ENCODE measurements around the gene ADGRG6. TPM values are rescaled to one million over a fixed set of nuclear protein-coding genes. Genes with fewer than 3 reads are reported as not detected.

Gene ADGRG6
- total and polyA plus RNA-seq, 2 of the 8 experiments (the other 6 are each of a cell fraction or from before 2014, with no cell fraction given), result 1.1 to 6.2 TPM

GRCh38 chr6:142361779-142362750 lies 60.3 kb downstream of the ADGRG6 start (continued):
- TF ChIP-seq RBBP5 (IDR thresholded peaks at IDR 0.05; ENCODE audit: borderline replicate concordance, low read depth, low read length), result no peak
- TF ChIP-seq SIN3A (conservative IDR thresholded peaks at IDR 0.05 in 1 of 2, IDR thresholded peaks at IDR 0.05 in 1 of 2; ENCODE audit: low read depth in 1 of 2, low read length in 2 of 2), result no peak
- no peak for TF ChIP-seq CHD7 (IDR thresholded peaks at IDR 0.05; ENCODE audit: insufficient replicate concordance, low read length)
- TF ChIP-seq USF2 (IDR thresholded peaks at IDR 0.05; ENCODE audit: low read length), result no peak
- TF ChIP-seq SAP30 (IDR thresholded peaks at IDR 0.05; ENCODE audit: insufficient read depth, insufficient replicate concordance, low read length), result no peak
- no peak for TF ChIP-seq ZNF274 (IDR thresholded peaks at IDR 0.05; ENCODE audit: borderline replicate concordance, extremely low read depth, low read length)

Measured in H1 (cell line).